ENCODE data around the gene SHISAL1. TPM values are rescaled to one million over a fixed set of nuclear protein-coding genes. Genes with fewer than 3 reads are reported as not detected.

The SHISAL1 gene
- total RNA-seq, 1 donor from 2014 or later, result 0.71 TPM

GRCh38 chr22:44341431-44342346 is 28.9 kb upstream of the SHISAL1 start:
- no peaks in the 10 kb centered on the region for H3K36me3 ChIP-seq (ENCODE audit: control insufficient read depth, insufficient read depth, low read length)
- TF ChIP-seq CTCF (IDR thresholded peaks at IDR 0.05; ENCODE audit: insufficient read depth, low read length, poor library complexity, severe bottlenecking), result no peak
- H3K4me3 ChIP-seq (ENCODE audit: low read depth, low read length), result no peak overlapping the region
- no peak for DNase-seq (ENCODE audit: low read depth)
- peaks cover 38% of the 10 kb centered on the region for H3K27me3 ChIP-seq (ENCODE audit: control insufficient read depth, insufficient read depth, low read length)

- H3K27me3 ChIP-seq (ENCODE audit: control insufficient read depth, insufficient read depth, low read length), result peaks cover 38% of the 10 kb centered on the region
Measured at GRCh38 chr22:44340271-44341239, 27.8 kb upstream of the SHISAL1 start.

GRCh38 chr22:44338906-44339305 is 26.2 kb upstream of the SHISAL1 start:
- TF ChIP-seq CTCF (IDR thresholded peaks at IDR 0.05; ENCODE audit: insufficient read depth, low read length, poor library complexity, severe bottlenecking), result no peak
- H3K36me3 ChIP-seq (ENCODE audit: control insufficient read depth, insufficient read depth, low read length), result no peaks in the 10 kb centered on the region
- peaks cover 41% of the 10 kb centered on the region for H3K27me3 ChIP-seq (ENCODE audit: control insufficient read depth, insufficient read depth, low read length)
- no peak for DNase-seq (ENCODE audit: low read depth)
- H3K4me3 ChIP-seq (ENCODE audit: low read depth, low read length), result no peak overlapping the region

More at GRCh38 chr22:44340271-44341239, 27.8 kb upstream of the SHISAL1 start:
- Histone ChIP-seq H3K36me3 (ENCODE audit: control insufficient read depth, insufficient read depth, low read length) (no peaks in the 10 kb centered on the region), H3K4me3 (ENCODE audit: low read depth, low read length) (no peak overlapping the region)
- no peak for TF ChIP-seq CTCF (IDR thresholded peaks at IDR 0.05; ENCODE audit: insufficient read depth, low read length, poor library complexity, severe bottlenecking)
- DNase-seq (ENCODE audit: low read depth), result no peak

GRCh38 chr22:44338177-44338810 is 25.5 kb upstream of the SHISAL1 start:
- no peaks in the 10 kb centered on the region for H3K36me3 ChIP-seq (ENCODE audit: control insufficient read depth, insufficient read depth, low read length)
- DNase-seq (ENCODE audit: low read depth), result no peak
- H3K27me3 ChIP-seq (ENCODE audit: control insufficient read depth, insufficient read depth, low read length), result peaks cover 44% of the 10 kb centered on the region
- H3K4me3 ChIP-seq (ENCODE audit: low read depth, low read length), result no peak overlapping the region
- TF ChIP-seq CTCF (IDR thresholded peaks at IDR 0.05; ENCODE audit: insufficient read depth, low read length, poor library complexity, severe bottlenecking), result no peak

GRCh38 chr22:44337678-44338004 is 24.9 kb upstream of the SHISAL1 start:
- no peak overlapping the region for H3K4me3 ChIP-seq (ENCODE audit: low read depth, low read length)
- H3K27me3 ChIP-seq (ENCODE audit: control insufficient read depth, insufficient read depth, low read length), result peaks cover 50% of the 10 kb centered on the region
- DNase-seq (ENCODE audit: low read depth), result no peak
- no peaks in the 10 kb centered on the region for H3K36me3 ChIP-seq (ENCODE audit: control insufficient read depth, insufficient read depth, low read length)
- no peak for TF ChIP-seq CTCF (IDR thresholded peaks at IDR 0.05; ENCODE audit: insufficient read depth, low read length, poor library complexity, severe bottlenecking)

Data from kidney epithelial cell (primary cell).